ENCODE data around the gene ASTN2.

DNA sequence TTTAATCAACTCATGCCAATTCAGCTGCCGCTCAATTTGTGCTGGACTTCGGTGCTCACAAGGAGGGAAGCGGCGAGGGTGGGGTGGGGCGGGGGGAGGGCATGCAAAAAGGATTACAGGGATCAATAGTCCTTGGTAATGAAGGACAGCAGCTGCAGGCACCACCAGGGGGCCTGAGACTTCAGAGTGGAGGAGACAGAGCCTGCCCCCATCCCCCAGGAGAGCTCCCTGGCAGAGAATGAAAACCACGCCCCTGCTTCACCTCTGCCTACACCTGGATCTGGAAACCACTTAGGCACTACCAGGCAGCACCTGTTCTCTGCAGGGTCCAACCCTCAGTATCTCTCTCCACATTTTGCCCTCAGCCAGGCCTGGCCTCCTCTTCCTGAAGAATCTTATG is 572.2 kb downstream of the ASTN2 start:
- TF ChIP-seq, protein P1, sequence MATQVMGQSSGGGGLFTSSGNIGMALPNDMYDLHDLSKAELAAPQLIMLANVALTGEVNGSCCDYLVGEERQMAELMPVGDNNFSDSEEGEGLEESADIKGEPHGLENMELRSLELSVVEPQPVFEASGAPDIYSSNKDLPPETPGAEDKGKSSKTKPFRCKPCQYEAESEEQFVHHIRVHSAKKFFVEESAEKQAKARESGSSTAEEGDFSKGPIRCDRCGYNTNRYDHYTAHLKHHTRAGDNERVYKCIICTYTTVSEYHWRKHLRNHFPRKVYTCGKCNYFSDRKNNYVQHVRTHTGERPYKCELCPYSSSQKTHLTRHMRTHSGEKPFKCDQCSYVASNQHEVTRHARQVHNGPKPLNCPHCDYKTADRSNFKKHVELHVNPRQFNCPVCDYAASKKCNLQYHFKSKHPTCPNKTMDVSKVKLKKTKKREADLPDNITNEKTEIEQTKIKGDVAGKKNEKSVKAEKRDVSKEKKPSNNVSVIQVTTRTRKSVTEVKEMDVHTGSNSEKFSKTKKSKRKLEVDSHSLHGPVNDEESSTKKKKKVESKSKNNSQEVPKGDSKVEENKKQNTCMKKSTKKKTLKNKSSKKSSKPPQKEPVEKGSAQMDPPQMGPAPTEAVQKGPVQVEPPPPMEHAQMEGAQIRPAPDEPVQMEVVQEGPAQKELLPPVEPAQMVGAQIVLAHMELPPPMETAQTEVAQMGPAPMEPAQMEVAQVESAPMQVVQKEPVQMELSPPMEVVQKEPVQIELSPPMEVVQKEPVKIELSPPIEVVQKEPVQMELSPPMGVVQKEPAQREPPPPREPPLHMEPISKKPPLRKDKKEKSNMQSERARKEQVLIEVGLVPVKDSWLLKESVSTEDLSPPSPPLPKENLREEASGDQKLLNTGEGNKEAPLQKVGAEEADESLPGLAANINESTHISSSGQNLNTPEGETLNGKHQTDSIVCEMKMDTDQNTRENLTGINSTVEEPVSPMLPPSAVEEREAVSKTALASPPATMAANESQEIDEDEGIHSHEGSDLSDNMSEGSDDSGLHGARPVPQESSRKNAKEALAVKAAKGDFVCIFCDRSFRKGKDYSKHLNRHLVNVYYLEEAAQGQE (IDR thresholded peaks at IDR 0.05; ENCODE audit: insufficient read depth in 1 of 2, low read depth in 2 of 2, low read length in 2 of 2) = no peak
- TF ChIP-seq POLR2AphosphoS5 (IDR thresholded peaks at IDR 0.05; ENCODE audit: low read depth, low read length) (no peak), SIN3A (IDR thresholded peaks at IDR 0.05; ENCODE audit: borderline replicate concordance, insufficient read depth, low read length) (no peak), TAF1 (IDR thresholded peaks at IDR 0.05; ENCODE audit: borderline replicate concordance, insufficient read depth, low read length) (no peak)

Measured in PFSK-1 (cell line).